CD14-positive monocyte (primary cell): ENCODE results near the gene NDUFV3. TPM values are rescaled to one million over a fixed set of nuclear protein-coding genes. Genes with fewer than 3 reads are reported as not detected.

Experiments
- DNase-seq, 3 donors: peaks; one replicate each; pipeline ENCODE4 v3.0.0-alpha.2; 2011 to 2022
- H2AFZ ChIP-seq: 2 replicates; pipeline ENCODE4 v1.6.0; 2012; ENCODE audit warnings: mild to moderate bottlenecking, low read depth, low read length, inconsistent platforms; ENCODE audit not compliant: insufficient read depth, poor library complexity, severe bottlenecking
- H3K27ac ChIP-seq, 2 donors: 1 replicate in 1 of 2; 2 replicates in 1 of 2; pipeline ENCODE4 v1.5.1; 2012 to 2013; ENCODE audit warnings: low read length in 2 of 2, control low read depth in 1 of 2, inconsistent platforms in 1 of 2, low read depth in 1 of 2, mild to moderate bottlenecking in 1 of 2
- H3K27me3 ChIP-seq, 2 donors: one replicate each; pipeline versions ENCODE4 v1.6.0 to v1.6.1; 2011 to 2013; ENCODE audit warnings: low read length in 2 of 2; ENCODE audit not compliant: control insufficient read depth in 2 of 2, insufficient read depth in 2 of 2
- H3K36me3 ChIP-seq, 2 donors: replicated peaks in 1 of 2; 1 replicate in 1 of 2; 2 replicates in 1 of 2; pipeline versions ENCODE4 v1.5.1 to v1.6.1; 2012 to 2013; ENCODE audit warnings: low read length in 2 of 2, control low read depth in 1 of 2, inconsistent platforms in 1 of 2, mild to moderate bottlenecking in 1 of 2; ENCODE audit not compliant: insufficient read depth in 2 of 2, control insufficient read depth in 1 of 2
- H3K4me1 ChIP-seq, 2 donors: 1 replicate in 1 of 2; 2 replicates in 1 of 2; pipeline versions ENCODE4 v1.5.1 to v1.6.1; 2012 to 2013; ENCODE audit warnings: low read length in 2 of 2, control low read depth in 1 of 2, inconsistent platforms in 1 of 2, mild to moderate bottlenecking in 1 of 2, moderate library complexity in 1 of 2; ENCODE audit not compliant: insufficient read depth in 2 of 2, control insufficient read depth in 1 of 2
- H3K4me2 ChIP-seq: replicated peaks from 2 replicates; pipeline ENCODE3; 2012; ENCODE audit warnings: low read length, moderate library complexity, mild to moderate bottlenecking; ENCODE audit not compliant: poor library complexity, severe bottlenecking; ENCODE audit errors: extremely low read depth
- H3K4me3 ChIP-seq, 3 experiments: fragments of 200-600 bp in 1 of 3; sonication (generic) in 1 of 3; replicated peaks in 1 of 3; 1 replicate in 2 of 3; 2 replicates in 1 of 3; pipeline ENCODE4 v1.5.1; 2011 to 2013; ENCODE audit warnings: low read length in 3 of 3, mild to moderate bottlenecking in 3 of 3, control low read depth in 2 of 3, low read depth in 2 of 3, inconsistent platforms in 1 of 3, moderate library complexity in 1 of 3
- H3K79me2 ChIP-seq: 2 replicates; pipeline ENCODE4 v1.6.0; 2012; ENCODE audit warnings: mild to moderate bottlenecking, control low read depth, inconsistent platforms, low read length, moderate library complexity; ENCODE audit not compliant: insufficient read depth
- H3K9ac ChIP-seq: 2 replicates; pipeline ENCODE4 v1.6.0; 2017; ENCODE audit warnings: low read length, mild to moderate bottlenecking; ENCODE audit not compliant: insufficient read depth, poor library complexity, severe bottlenecking
- H3K9me3 ChIP-seq, 2 donors: replicated peaks in 1 of 2; 1 replicate in 1 of 2; 2 replicates in 1 of 2; pipeline versions ENCODE4 v1.5.1 to v1.6.1; 2012 to 2013; ENCODE audit warnings: low read length in 2 of 2, control low read depth in 1 of 2; ENCODE audit not compliant: control insufficient read depth in 1 of 2, insufficient read depth in 1 of 2
- H4K20me1 ChIP-seq: 2 replicates; pipeline ENCODE4 v1.6.0; 2012; ENCODE audit warnings: mild to moderate bottlenecking, low read length, control low read depth, moderate library complexity; ENCODE audit not compliant: insufficient read depth
- H3K27ac Mint-ChIP-seq, 7 donors: one replicate each; pipeline ENCODE4 v1.8.0; 2020; ENCODE audit warnings: mild to moderate bottlenecking in 7 of 7, mixed read lengths in 7 of 7, moderate library complexity in 6 of 7, inconsistent platforms in 2 of 7
- H3K27me3 Mint-ChIP-seq, 3 donors: one replicate each; pipeline ENCODE4 v1.8.0; 2021 to 2022; ENCODE audit warnings: low read depth in 3 of 3, mild to moderate bottlenecking in 3 of 3, mixed read lengths in 3 of 3, moderate library complexity in 3 of 3, inconsistent platforms in 1 of 3
- H3K36me3 Mint-ChIP-seq, 2 donors: one replicate each; pipeline ENCODE4 v1.8.0; 2020; ENCODE audit warnings: mixed read lengths in 2 of 2, inconsistent platforms in 1 of 2, mild to moderate bottlenecking in 1 of 2
- H3K4me1 Mint-ChIP-seq: one replicate; pipeline ENCODE4 v1.8.0; 2020; ENCODE audit warnings: mild to moderate bottlenecking, mixed read lengths
- H3K4me3 Mint-ChIP-seq, 2 donors: one replicate each; pipeline ENCODE4 v1.8.0; 2020; ENCODE audit warnings: mild to moderate bottlenecking in 2 of 2, mixed read lengths in 2 of 2, moderate library complexity in 1 of 2
- H3K9me3 Mint-ChIP-seq, 7 donors: one replicate each; pipeline ENCODE4 v1.8.0; 2020 to 2022; ENCODE audit warnings: mixed read lengths in 7 of 7, mild to moderate bottlenecking in 6 of 7, moderate library complexity in 6 of 7, inconsistent platforms in 2 of 7
- WGBS: methylation state at CpG from one replicate; pipeline ENCODE4 v1.1.5; 2013; ENCODE audit warnings: missing lambda C conversion rate; ENCODE audit not compliant: insufficient coverage; 5-methylcytosine and 5-hydroxymethylcytosine counted together
- intact Hi-C, 2 donors: fragments of 100-400 bp; cut with micrococcal nuclease; formaldehyde crosslinking; loops; one replicate each; pipeline versions ENCODE4 v1.15.0 to v1.15.1; 2023
- polyA plus RNA-seq, 3 donors: library from polyadenylated mRNA; depleted of rRNA in 1 of 3; unstranded in 2 of 3; stranded (reverse) in 1 of 3; fragments of 300-500 nt in 2 of 3; fragments of >200 nt in 1 of 3; fragmentation: Illumina TruSeq in 2 of 3; gene quantifications; 1 replicate in 2 of 3; 2 replicates in 1 of 3; pipeline ENCODE4 v1.2.3, GENCODE V29; 2012 to 2021
- TF ChIP-seq, protein P1 (sequence below): fragments of 200-600 bp; IDR thresholded peaks from one replicate; pipeline ENCODE4 v1.8.0; 2022; ENCODE audit warnings: antibody characterized with exemption, mild to moderate bottlenecking

Gene NDUFV3
- polyA plus RNA-seq, 3 donors: 18.2 to 35.5 (median 28.0) TPM

- H3K4me2 ChIP-seq: no peak overlapping the region
- H3K4me3 Mint-ChIP-seq: no peak overlapping the region
- no CpG with 5 or more reads among the region's 4 CpGs for WGBS
- no peaks in the 10 kb centered on the region for H3K4me1 ChIP-seq
- H3K27me3 Mint-ChIP-seq: peaks cover 0 to 3% (median 0%) of the 10 kb centered on the region in 3 donors
- peaks cover 84 to 87% of the 10 kb centered on the region in 2 donors for H3K36me3 ChIP-seq
- H3K27ac Mint-ChIP-seq: peak overlapping the region in 1 of 7 donors; percentile 40
- H3K9ac ChIP-seq: no peak overlapping the region
- H3K36me3 Mint-ChIP-seq: peaks cover 54 to 88% of the 10 kb centered on the region in 2 donors
- TF ChIP-seq, protein P1, sequence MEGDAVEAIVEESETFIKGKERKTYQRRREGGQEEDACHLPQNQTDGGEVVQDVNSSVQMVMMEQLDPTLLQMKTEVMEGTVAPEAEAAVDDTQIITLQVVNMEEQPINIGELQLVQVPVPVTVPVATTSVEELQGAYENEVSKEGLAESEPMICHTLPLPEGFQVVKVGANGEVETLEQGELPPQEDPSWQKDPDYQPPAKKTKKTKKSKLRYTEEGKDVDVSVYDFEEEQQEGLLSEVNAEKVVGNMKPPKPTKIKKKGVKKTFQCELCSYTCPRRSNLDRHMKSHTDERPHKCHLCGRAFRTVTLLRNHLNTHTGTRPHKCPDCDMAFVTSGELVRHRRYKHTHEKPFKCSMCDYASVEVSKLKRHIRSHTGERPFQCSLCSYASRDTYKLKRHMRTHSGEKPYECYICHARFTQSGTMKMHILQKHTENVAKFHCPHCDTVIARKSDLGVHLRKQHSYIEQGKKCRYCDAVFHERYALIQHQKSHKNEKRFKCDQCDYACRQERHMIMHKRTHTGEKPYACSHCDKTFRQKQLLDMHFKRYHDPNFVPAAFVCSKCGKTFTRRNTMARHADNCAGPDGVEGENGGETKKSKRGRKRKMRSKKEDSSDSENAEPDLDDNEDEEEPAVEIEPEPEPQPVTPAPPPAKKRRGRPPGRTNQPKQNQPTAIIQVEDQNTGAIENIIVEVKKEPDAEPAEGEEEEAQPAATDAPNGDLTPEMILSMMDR: no peak
- no peaks in the 10 kb centered on the region for H3K9me3 ChIP-seq
- H2AFZ ChIP-seq: no peak overlapping the region
- peaks cover 96% of the 10 kb centered on the region for H4K20me1 ChIP-seq
- no peaks in the 10 kb centered on the region for H3K9me3 Mint-ChIP-seq
- DNase-seq: no peak
- H3K27me3 ChIP-seq: no peaks in the 10 kb centered on the region
- no peak overlapping the region for H3K4me3 ChIP-seq
- peaks cover 83% of the 10 kb centered on the region for H3K79me2 ChIP-seq
- intact Hi-C loops: loop anchor here in 1 of 2 donors (10.0 kb wide), 1 partner anchor 56 kb away; no protein-coding TSS in a partner anchor
- peaks cover 4% of the 10 kb centered on the region for H3K4me1 Mint-ChIP-seq
- no peak overlapping the region for H3K27ac ChIP-seq
Measured at GRCh38 chr21:42900446-42900845, 7.3 kb downstream of the NDUFV3 start.

- Histone ChIP-seq H3K4me3 (no peak overlapping the region), H2AFZ (no peak overlapping the region), H4K20me1 (peaks cover 97% of the 10 kb centered on the region), H3K9ac (no peak overlapping the region), H3K4me2 (no peak overlapping the region), H3K4me1 (no peaks in the 10 kb centered on the region), H3K27ac (no peak overlapping the region), H3K36me3 (peaks cover 85 to 98% of the 10 kb centered on the region in 2 donors), H3K9me3 (no peaks in the 10 kb centered on the region), H3K79me2 (peaks cover 59% of the 10 kb centered on the region), H3K27me3 (no peaks in the 10 kb centered on the region)
- peaks cover 2% of the 10 kb centered on the region for H3K4me1 Mint-ChIP-seq
- TF ChIP-seq, protein P1: no peak
- 96% methylated on average over 11 of the region's 11 CpGs for WGBS
- no peak overlapping the region for H3K4me3 Mint-ChIP-seq
- intact Hi-C loops: loop anchor here in 1 of 2 donors (10.0 kb wide), 1 partner anchor 59 kb away; no protein-coding TSS in a partner anchor
- no peak overlapping the region for H3K27ac Mint-ChIP-seq
- H3K27me3 Mint-ChIP-seq: peaks cover 0 to 2% (median 0%) of the 10 kb centered on the region in 3 donors
- peaks cover 55 to 94% of the 10 kb centered on the region in 2 donors for H3K36me3 Mint-ChIP-seq
- DNase-seq: no peak
- no peaks in the 10 kb centered on the region for H3K9me3 Mint-ChIP-seq
Measured at GRCh38 chr21:42903817-42904216, 10.7 kb downstream of the NDUFV3 start.
